Limb (tissue), 2 donors: ENCODE data around the gene TREML2.

Experiments
- DNase-seq, 2 donors: peaks; one replicate each; pipeline ENCODE4 v3.0.0-alpha.2; 2016; ENCODE audit errors: extremely low spot score in 2 of 2

TREML2 gene

GRCh38 chr6:41150671-41151070 lies 50.3 kb downstream of the TREML2 start:
- no peak for DNase-seq

GRCh38 chr6:41147917-41148316 lies 53.0 kb downstream of the TREML2 start:
- no peak for DNase-seq
